Measurements from ENCODE around the gene PAN3.

DNA sequence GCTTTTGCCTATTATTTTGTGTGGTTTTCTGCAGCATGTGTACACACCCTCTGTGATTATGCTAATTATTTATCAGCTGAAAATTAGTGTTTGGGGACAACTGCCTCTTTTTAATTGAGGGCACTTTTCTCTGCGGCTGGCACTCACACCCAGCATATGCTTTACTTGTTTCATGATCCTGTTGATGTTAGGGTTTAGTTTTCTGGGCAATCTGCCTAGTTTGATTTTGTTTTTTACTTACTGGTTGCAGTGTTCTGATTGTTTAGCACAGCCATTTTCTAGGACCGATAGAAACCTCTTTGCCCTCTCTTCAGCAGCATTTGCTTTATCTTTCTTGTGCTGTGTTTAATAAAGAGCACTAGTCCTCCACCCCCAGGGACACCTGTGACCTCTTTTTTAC is 161.6 kb downstream of the PAN3 start:
- TF ChIP-seq, protein P1, sequence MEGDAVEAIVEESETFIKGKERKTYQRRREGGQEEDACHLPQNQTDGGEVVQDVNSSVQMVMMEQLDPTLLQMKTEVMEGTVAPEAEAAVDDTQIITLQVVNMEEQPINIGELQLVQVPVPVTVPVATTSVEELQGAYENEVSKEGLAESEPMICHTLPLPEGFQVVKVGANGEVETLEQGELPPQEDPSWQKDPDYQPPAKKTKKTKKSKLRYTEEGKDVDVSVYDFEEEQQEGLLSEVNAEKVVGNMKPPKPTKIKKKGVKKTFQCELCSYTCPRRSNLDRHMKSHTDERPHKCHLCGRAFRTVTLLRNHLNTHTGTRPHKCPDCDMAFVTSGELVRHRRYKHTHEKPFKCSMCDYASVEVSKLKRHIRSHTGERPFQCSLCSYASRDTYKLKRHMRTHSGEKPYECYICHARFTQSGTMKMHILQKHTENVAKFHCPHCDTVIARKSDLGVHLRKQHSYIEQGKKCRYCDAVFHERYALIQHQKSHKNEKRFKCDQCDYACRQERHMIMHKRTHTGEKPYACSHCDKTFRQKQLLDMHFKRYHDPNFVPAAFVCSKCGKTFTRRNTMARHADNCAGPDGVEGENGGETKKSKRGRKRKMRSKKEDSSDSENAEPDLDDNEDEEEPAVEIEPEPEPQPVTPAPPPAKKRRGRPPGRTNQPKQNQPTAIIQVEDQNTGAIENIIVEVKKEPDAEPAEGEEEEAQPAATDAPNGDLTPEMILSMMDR (IDR thresholded peaks at IDR 0.05) = no peak
- TF ChIP-seq POLR2A (IDR thresholded peaks at IDR 0.05) = no peak
